NCI-H2196 treated with DMSO at 0.1 percent for 48 hours (cell line): ENCODE measurements around the gene TRAPPC1.
"Not testable (repeated sequence)": the region's sequence is repeated elsewhere in the genome, so short reads cannot be mapped to it uniquely, and the experiment has no call there.

Experiments used
- DNase-seq: peaks from one replicate; lab custom pipeline; 2025; ENCODE audit not compliant: unreplicated experiment; lab: John Stamatoyannopoulos, UW

The TRAPPC1 gene

GRCh38 chr17:7931709-7932482 lies at the start of gene TRAPPC1, which contains the start of gene CNTROB:
Gene TRAPPC1 (minus strand): TSS chr17:7931946. CDS start chr17:7931829, 117 bp downstream.
Gene CNTROB (plus strand): TSS chr17:7932206. CDS start chr17:7933080, 874 bp downstream.
- peak; percentile 84 for DNase-seq

GRCh38 chr17:7977805-7978204 lies 46.1 kb upstream of the TRAPPC1 start:
- no peak for DNase-seq

DNA sequence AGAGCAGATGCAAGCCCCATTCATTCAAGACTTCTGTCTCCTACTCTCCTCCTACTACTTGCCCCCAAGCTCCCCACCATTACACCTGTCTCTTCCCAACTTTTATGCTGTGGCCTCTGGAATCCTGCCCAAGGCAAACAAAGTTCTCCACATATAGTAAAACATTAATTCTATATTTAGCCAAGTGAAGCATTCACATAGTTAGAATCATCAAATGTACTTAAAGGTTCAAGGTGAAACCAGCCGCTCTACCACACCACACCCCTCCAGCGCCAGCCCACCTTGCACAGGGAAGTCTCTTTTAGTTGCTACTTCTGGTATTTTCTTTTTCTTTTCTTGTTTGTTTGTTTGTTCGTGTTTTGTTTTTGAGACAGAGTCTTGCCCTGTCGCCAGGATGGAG lies 45.3 kb upstream of the TRAPPC1 start:
- DNase-seq: no peak

DNA sequence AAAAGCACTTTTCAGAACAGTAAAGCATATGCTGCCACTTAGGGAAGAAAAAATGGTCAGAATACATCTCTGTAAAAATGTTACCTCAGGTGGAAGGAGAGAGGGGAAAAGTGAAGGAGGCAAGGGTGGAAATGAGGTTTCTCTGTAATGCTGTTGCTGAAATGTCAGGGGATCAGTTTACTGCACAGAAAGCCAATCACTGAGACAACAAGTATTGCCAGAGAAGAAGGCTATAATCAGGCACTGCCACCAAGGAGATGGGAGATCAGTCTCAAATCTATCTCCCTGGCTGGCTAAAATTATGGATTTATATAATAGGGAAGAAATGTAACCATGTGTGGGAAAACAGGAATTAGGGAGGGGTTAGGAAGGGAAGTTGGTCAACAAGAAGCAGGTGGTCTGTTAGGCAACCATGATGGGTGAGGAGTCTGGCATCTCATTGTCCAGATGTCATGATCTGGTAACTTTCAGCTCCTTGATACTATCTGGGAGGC lies 42.9 kb upstream of the TRAPPC1 start:
- no peak for DNase-seq

- DNase-seq: no peak
Observed at GRCh38 chr17:7972131-7972785, 40.5 kb upstream of the TRAPPC1 start.

DNA sequence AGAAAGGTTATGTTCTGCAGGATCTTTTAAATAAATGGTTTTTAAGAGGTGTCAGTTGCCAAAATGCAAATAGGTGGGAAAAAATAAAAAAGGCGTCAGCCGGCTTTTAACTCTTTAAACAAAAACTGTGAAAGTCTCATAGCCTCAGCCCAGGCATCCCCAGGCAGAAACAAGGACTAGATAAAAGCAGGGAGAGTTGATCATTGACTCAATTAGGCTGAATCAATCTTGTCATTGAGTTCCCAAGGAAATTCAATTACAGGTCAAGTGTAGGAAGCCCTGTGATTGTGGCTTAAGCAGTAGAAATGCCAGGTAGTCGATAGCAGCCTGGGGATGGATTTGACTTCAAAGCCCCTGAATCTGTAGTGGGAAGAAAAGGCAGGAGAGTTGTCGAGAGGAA lies 39.9 kb upstream of the TRAPPC1 start:
- DNase-seq: no peak

DNA sequence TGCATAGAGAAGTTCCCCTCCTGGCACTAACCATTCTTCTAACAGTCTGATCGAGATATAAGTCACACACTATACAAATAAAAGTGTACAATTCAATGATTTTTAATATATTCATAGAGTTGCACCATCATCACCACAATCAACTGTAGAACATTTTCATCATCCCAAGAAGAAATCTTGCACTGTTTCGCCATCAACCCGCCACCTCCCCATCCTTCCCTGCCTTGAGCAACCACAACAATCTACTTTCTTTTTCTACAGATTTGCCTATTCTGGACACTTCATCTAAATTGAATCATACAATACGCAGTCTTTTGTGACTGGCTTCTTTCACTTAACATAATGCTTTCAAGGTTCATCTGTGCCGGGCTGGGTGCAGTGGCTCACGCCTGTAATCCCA lies 37.7 kb upstream of the TRAPPC1 start:
- DNase-seq: no peak

- no peak for DNase-seq
Observed at GRCh38 chr17:7967751-7968150, 36.0 kb upstream of the TRAPPC1 start.

DNA sequence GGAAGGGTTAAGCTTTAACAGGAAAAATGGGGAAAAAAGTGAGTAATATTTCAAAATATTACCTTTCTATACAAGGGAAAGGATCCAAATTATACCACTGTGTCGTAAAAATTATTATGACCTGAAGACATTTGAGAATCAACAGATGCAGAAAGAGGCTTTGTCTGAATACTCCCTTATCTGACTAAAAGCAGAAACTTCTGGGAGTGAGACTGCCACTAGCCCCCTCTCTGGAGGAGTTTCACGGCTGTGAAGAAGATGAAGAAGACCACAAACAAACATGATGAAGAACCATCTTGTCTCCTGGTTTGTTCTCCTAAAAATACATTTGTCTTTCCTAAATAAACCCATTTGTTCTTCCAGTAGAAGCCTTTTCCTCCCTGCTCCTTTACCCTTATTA lies 29.7 kb upstream of the TRAPPC1 start:
- no peak for DNase-seq

- no peak for DNase-seq
Observed at GRCh38 chr17:7959503-7960253, 27.9 kb upstream of the TRAPPC1 start.

DNA sequence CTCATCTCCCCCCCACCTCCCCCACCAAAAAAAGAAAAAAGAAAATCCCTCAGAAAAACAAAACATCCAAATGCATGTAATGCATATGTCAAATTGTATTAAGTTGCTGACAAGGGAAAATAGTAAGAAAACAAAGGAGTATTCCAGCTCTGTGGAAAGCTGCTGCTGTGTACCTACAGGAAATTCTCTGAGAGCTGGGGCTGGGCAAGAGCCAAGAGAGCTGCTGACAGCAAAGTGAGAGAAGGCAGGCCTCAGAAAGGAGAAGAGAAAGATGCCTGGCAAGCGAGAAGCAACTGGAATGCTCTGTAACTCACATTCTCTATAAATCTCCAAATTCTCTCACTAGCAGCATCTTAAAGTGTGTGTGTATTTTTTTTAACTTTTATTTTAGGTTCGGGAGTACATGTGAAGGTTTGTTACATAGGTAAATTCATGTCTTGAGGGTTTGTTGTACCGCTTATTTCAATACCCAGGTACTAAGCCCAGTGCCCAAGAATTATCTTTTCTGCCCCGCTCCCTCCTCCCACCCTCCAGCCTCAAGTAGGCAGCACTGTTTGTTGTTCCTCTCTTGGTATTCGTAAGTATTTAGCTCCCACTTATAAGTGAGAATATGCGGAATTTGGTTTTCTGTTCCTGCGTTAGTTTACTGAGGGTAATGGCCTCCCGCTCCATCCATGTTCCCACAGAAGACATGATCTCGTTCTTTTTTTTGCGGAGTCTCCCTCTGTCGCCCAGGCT lies 24.7 kb upstream of the TRAPPC1 start:
- DNase-seq: no peak

GRCh38 chr17:7955414-7956227 lies 23.9 kb upstream of the TRAPPC1 start:
- DNase-seq: no peak

DNA sequence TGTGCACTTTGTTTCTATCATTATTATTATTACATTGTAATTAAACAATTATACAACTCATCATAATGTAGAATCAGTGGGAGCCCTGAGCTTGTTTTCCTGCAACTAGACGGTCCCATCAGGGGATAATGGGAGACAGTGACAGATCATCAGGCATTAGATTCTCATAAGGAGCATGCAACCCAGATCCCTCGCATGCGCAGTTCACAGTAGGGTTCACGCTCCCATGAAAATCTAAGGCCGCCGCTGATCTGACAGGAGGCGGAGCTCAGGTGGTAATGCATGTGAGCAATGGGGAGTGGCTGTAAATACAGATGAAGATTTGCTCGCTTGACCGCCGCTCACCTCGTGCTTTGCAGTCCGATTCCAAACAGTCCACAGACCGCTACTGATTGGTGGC lies 21.5 kb upstream of the TRAPPC1 start:
- DNase-seq: not testable (repeated sequence)

GRCh38 chr17:7951143-7951792 lies 19.5 kb upstream of the TRAPPC1 start:
- no peak for DNase-seq

DNA sequence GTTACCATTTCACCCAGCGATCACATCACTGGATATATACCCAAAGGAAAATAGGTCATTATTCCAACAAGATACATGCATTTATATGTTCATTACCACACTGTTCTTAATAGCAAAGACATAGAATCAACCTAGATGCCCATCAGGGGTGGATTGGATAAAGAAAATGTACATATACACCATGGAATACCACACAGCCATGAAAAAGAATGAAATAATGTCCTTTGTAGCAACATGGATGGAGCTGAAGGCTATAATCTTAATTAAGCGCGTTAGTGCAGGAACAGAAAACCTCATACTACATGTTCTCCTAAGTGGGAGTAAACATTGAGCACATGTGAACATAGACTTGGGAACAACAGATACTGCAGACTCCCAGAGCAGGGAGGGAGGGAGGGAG lies 18.8 kb upstream of the TRAPPC1 start:
- DNase-seq: no peak

- no peak for DNase-seq
Observed at GRCh38 chr17:7947651-7948050, 15.9 kb upstream of the TRAPPC1 start.

DNA sequence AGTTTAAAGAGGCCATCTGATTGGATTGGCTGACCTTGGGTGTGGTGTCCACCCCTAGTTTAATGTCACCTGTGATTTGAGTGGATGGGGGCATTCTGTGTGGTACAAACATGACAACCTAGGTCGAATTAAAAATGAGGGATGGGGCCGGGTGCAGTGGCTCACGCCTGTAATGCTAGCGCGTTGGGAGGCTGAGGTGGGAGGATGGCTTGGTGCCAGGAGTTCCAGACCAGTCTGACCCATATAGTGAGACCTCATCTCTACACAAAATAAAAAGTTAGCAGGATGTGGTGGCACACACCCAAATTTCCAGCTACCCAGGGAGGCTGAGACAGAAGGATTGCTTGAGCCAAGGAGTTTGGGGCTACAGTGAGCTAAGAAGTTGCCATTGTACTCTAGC lies 14.7 kb upstream of the TRAPPC1 start:
- no peak for DNase-seq

- no peak for DNase-seq
Observed at GRCh38 chr17:7945651-7946050, 13.9 kb upstream of the TRAPPC1 start.

DNA sequence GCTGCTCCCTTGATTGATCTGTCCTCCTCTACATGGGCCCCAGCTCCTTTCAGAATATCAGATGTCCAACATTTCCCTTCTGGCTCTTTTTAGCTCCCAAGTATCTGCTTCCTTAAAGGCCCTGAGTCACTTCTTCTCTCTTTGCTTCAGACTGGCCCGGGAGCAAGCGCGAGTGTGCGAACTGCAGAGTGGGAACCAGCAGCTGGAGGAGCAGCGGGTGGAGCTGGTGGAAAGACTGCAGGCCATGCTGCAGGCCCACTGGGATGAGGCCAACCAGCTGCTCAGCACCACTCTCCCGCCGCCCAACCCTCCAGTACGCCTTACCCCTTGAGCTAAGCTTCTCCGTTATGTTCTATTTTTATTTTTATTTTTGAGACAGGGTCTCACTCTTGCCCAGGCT lies 12.6 kb upstream of the TRAPPC1 start:
- DNase-seq: no peak

- DNase-seq: no peak
Observed at GRCh38 chr17:7943291-7943690, 11.5 kb upstream of the TRAPPC1 start.
